Endothelial cell of umbilical vein (primary cell): ENCODE data around the gene ZBTB32. TPM values are rescaled to one million over a fixed set of nuclear protein-coding genes. Genes with fewer than 3 reads are reported as not detected.

Source experiments
- BruUV-seq: library from RNA; stranded (reverse); fragments of 400-500 nt; replicated peaks from 2 replicates; lab custom pipeline; 2021; lab: Mats Ljungman, UMichigan
- CTCF ChIA-PET: fragments of 300-600, 350-600 bp; sonication (Branson Sonifier 250); formaldehyde crosslinking; loops from one replicate; lab custom pipeline; 2021; ENCODE audit warnings: antibody characterized with exemption, inconsistent platforms; lab: Charles Lee
- POLR2A ChIA-PET: fragments of 300-600, 350-600 bp; sonication (Branson Sonifier 250); formaldehyde crosslinking; loops from one replicate; lab custom pipeline; 2021; ENCODE audit warnings: antibody characterized with exemption, inconsistent platforms; lab: Charles Lee
- DNase-seq: peaks from one replicate; pipeline ENCODE4 v3.0.0-alpha.2; 2011; ENCODE audit warnings: low read depth, low spot score
- FAIRE-seq: peaks from 2 replicates; lab custom pipeline; 2011; peaks lifted over from hg19 to GRCh38; lab: Jason Lieb, UNC
- H2AFZ ChIP-seq: 2 replicates; pipeline ENCODE4 v1.6.0; 2012; ENCODE audit warnings: low read depth, low read length, control low read depth, inconsistent platforms
- H3K27ac ChIP-seq: 2 replicates; pipeline ENCODE4 v1.5.1; 2011; ENCODE audit warnings: low read depth, mild to moderate bottlenecking, control low read depth, low read length, moderate library complexity; ENCODE audit not compliant: insufficient read depth
- H3K27me3 ChIP-seq, 2 experiments: 2 replicates each; pipeline versions ENCODE4 v1.6.0 to v1.6.1; 2011; ENCODE audit warnings: low read length in 2 of 2, mixed read lengths in 1 of 2; ENCODE audit not compliant: control insufficient read depth in 2 of 2, insufficient read depth in 2 of 2
- H3K36me3 ChIP-seq, 2 experiments: 2 replicates in 1 of 2; 3 replicates in 1 of 2; pipeline ENCODE4 v1.5.1; 2011; ENCODE audit warnings: low read length in 2 of 2, mild to moderate bottlenecking in 1 of 2, moderate library complexity in 1 of 2; ENCODE audit not compliant: control insufficient read depth in 2 of 2, insufficient read depth in 2 of 2; ENCODE audit errors: extremely low read depth in 1 of 2
- H3K4me1 ChIP-seq: 3 replicates; pipeline ENCODE4 v1.5.1; 2011; ENCODE audit warnings: mild to moderate bottlenecking, low read length; ENCODE audit not compliant: control insufficient read depth, insufficient read depth; ENCODE audit errors: extremely low read depth
- H3K4me2 ChIP-seq: 2 replicates; pipeline ENCODE4 v1.6.1; 2011; ENCODE audit warnings: low read length, control low read depth, mixed read lengths; ENCODE audit not compliant: insufficient read depth
- H3K4me3 ChIP-seq, 3 experiments: fragments of 200-600 bp in 1 of 3; sonication (generic), shearing (Covaris generic) in 1 of 3; replicated peaks in 1 of 3; 2 replicates each; pipeline ENCODE4 v1.5.1; 2011 to 2016; ENCODE audit warnings: control low read depth in 3 of 3, low read length in 3 of 3, mild to moderate bottlenecking in 2 of 3, inconsistent platforms in 1 of 3, low read depth in 1 of 3, moderate library complexity in 1 of 3; ENCODE audit not compliant: insufficient read depth in 1 of 3
- H3K79me2 ChIP-seq: 2 replicates; pipeline ENCODE4 v1.6.0; 2012; ENCODE audit warnings: low read length, inconsistent platforms; ENCODE audit not compliant: control insufficient read depth, insufficient read depth
- H3K9ac ChIP-seq: replicated peaks from 2 replicates; pipeline ENCODE3; 2011; ENCODE audit warnings: low read length, control low read depth; ENCODE audit not compliant: insufficient read depth; ENCODE audit errors: extremely low read depth
- H3K9me1 ChIP-seq: replicated peaks from 3 replicates; pipeline ENCODE4 v1.6.0; 2011; ENCODE audit warnings: mild to moderate bottlenecking, low read length; ENCODE audit not compliant: control insufficient read depth, insufficient read depth; ENCODE audit errors: extremely low read depth
- H3K9me3 ChIP-seq: replicated peaks from 2 replicates; pipeline ENCODE4 v1.5.1; 2012; ENCODE audit warnings: low read length, inconsistent platforms; ENCODE audit not compliant: control insufficient read depth, insufficient read depth
- H4K20me1 ChIP-seq: replicated peaks from 2 replicates; pipeline ENCODE3; 2011; ENCODE audit warnings: mild to moderate bottlenecking, low read length; ENCODE audit not compliant: control insufficient read depth, insufficient read depth; ENCODE audit errors: extremely low read depth
- EZH2 ChIP-seq: IDR thresholded peaks from 2 replicates; pipeline ENCODE4 v1.6.1; 2012; ENCODE audit warnings: borderline replicate concordance, low read depth, mild to moderate bottlenecking, moderate library complexity, low read length, inconsistent platforms; ENCODE audit not compliant: severe bottlenecking
- FOS ChIP-seq: IDR thresholded peaks from 2 replicates; pipeline ENCODE4 v1.6.1; 2011; ENCODE audit warnings: mild to moderate bottlenecking, low read length, moderate library complexity, borderline replicate concordance; ENCODE audit not compliant: insufficient read depth
- GATA2 ChIP-seq: IDR thresholded peaks from 2 replicates; pipeline ENCODE4 v1.7.0; 2011; ENCODE audit warnings: low read depth, mild to moderate bottlenecking, moderate library complexity, mixed read lengths, low read length; ENCODE audit not compliant: insufficient read length, insufficient read depth
- JUN ChIP-seq: IDR thresholded peaks from 2 replicates; pipeline ENCODE4 v1.6.1; 2011; ENCODE audit warnings: borderline replicate concordance, low read depth; ENCODE audit not compliant: insufficient read length, insufficient read depth
- MYC ChIP-seq: IDR thresholded peaks from one replicate; pipeline ENCODE4 v1.6.1; 2011; ENCODE audit warnings: mild to moderate bottlenecking, low read depth, low read length
- POLR2A ChIP-seq: IDR thresholded peaks from 2 replicates; pipeline ENCODE4 v1.6.1; 2012; ENCODE audit warnings: low read depth, mild to moderate bottlenecking, control low read depth, low read length
- POLR2AphosphoS5 ChIP-seq: IDR thresholded peaks from 2 replicates; pipeline ENCODE4 v1.6.1; 2012; ENCODE audit warnings: low read depth, mild to moderate bottlenecking, control low read depth, low read length, moderate library complexity; ENCODE audit not compliant: insufficient read depth
- dilution Hi-C: fragments of 300-500 bp; cut with MboI; formaldehyde crosslinking; loops from one replicate; pipeline ENCODE4 v1.15.0; 2019; ENCODE audit warnings: low sequenced_read_pairs; ENCODE audit not compliant: extremely low pct_ligation_motif_present
- intact Hi-C: fragments of 100-400 bp; cut with micrococcal nuclease; formaldehyde crosslinking; loops from one replicate; pipeline ENCODE4 v1.10.0; 2022
- polyA plus RNA-seq, 4 experiments: library from polyadenylated mRNA; depleted of rRNA in 3 of 4; stranded (reverse) in 3 of 4; unstranded in 1 of 4; fragments of >200 nt; gene quantifications; 2 replicates each; pipeline versions ENCODE4 v1.2.1 to v1.2.3, GENCODE V29; 2011 to 2012; ENCODE audit warnings: missing spikeins in 1 of 4
- total RNA-seq: library from RNA; stranded (reverse); gene quantifications from 2 replicates; pipeline ENCODE4 v1.2.3, GENCODE V29; 2021
- TF ChIP-seq, protein P1 (sequence below), 2 donors: IDR thresholded peaks; 1 replicate in 1 of 2; 2 replicates in 1 of 2; pipeline ENCODE4 v1.5.1; 2011; ENCODE audit warnings: low read length in 2 of 2, mild to moderate bottlenecking in 2 of 2, moderate library complexity in 2 of 2, control low read depth in 1 of 2, inconsistent platforms in 1 of 2, low read depth in 1 of 2; ENCODE audit not compliant: insufficient read depth in 1 of 2; ENCODE audit errors: extremely low read depth in 1 of 2
- TF ChIP-seq, protein P2 (sequence below): IDR thresholded peaks from 2 replicates; pipeline ENCODE4 v1.6.1; 2011; ENCODE audit not compliant: insufficient read depth, insufficient read length

ZBTB32 gene
- total and polyA plus RNA-seq, 2 donors (not counting 3 experiments of a cell fraction or from before 2014, with no cell fraction given), result not detected

DNA sequence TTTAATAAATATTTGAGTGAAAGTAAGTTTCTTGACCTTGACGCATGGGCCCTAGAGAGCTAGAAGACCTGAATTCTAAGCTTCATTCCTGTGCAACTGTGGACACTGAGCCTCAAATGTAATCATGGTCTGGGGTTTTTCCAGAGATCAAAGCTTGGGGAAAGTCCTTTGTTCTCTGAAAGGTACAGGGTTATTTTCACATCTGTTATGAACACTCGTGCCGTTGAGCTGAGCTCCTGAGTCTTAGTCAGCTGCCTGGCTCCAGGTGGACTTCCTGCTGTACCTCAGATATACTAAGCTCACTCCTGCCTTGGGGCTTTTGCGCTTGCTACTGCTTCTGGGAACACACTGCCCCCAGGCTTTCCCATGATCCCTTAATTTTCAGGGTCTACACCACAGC lies 7.5 kb upstream of the ZBTB32 start:
- Histone ChIP-seq H3K27me3 (no peaks in the 10 kb centered on the region), H3K9me1 (no peaks in the 10 kb centered on the region), H3K36me3 (no peaks in the 10 kb centered on the region), H3K9ac (no peak overlapping the region), H3K4me1 (no peaks in the 10 kb centered on the region), H3K79me2 (no peaks in the 10 kb centered on the region), H3K4me2 (no peak overlapping the region), H3K9me3 (no peaks in the 10 kb centered on the region), H4K20me1 (no peaks in the 10 kb centered on the region), H2AFZ (no peak overlapping the region), H3K27ac (no peak overlapping the region), H3K4me3 (no peak overlapping the region)
- intact Hi-C loops, result no loop called here
- POLR2A ChIA-PET, result no interaction called here
- TF ChIP-seq JUN (no peak), POLR2A (no peak), FOS (no peak), MYC (no peak), EZH2 (no peak), POLR2AphosphoS5 (no peak), GATA2 (no peak)
- TF ChIP-seq, protein P1, sequence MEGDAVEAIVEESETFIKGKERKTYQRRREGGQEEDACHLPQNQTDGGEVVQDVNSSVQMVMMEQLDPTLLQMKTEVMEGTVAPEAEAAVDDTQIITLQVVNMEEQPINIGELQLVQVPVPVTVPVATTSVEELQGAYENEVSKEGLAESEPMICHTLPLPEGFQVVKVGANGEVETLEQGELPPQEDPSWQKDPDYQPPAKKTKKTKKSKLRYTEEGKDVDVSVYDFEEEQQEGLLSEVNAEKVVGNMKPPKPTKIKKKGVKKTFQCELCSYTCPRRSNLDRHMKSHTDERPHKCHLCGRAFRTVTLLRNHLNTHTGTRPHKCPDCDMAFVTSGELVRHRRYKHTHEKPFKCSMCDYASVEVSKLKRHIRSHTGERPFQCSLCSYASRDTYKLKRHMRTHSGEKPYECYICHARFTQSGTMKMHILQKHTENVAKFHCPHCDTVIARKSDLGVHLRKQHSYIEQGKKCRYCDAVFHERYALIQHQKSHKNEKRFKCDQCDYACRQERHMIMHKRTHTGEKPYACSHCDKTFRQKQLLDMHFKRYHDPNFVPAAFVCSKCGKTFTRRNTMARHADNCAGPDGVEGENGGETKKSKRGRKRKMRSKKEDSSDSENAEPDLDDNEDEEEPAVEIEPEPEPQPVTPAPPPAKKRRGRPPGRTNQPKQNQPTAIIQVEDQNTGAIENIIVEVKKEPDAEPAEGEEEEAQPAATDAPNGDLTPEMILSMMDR (IDR thresholded peaks at IDR 0.05; ENCODE audit: extremely low read depth in 1 of 2, insufficient read depth in 1 of 2, low read depth in 1 of 2, low read length in 2 of 2), result no peak
- TF ChIP-seq, protein P2, sequence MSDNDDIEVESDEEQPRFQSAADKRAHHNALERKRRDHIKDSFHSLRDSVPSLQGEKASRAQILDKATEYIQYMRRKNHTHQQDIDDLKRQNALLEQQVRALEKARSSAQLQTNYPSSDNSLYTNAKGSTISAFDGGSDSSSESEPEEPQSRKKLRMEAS, result no peak
- dilution Hi-C loops, result no loop called here
- FAIRE-seq (no peak), DNase-seq (no peak)
- no TSS peak for BruUV-seq
- CTCF ChIA-PET, result interaction anchor here (1.0 to 6.8 kb wide), 3 partner anchors 15 to 123 kb away, joined by 4 to 54 read pairs (median 4); partner anchors contain the start of gene LIN37
